Activated CD8-positive, alpha-beta T cell treated with anti-CD3 and anti-CD28 coated beads for 36 hours (primary cell): ENCODE data around the gene OXT. TPM values are rescaled to one million over a fixed set of nuclear protein-coding genes. Genes with fewer than 3 reads are reported as not detected.
"Not testable (repeated sequence)": the region's sequence is repeated elsewhere in the genome, so short reads cannot be mapped to it uniquely, and the experiment has no call there.

Experiments used
- ATAC-seq: fragments of 200-7000 bp; cut with Tn5 transposase; one replicate; pipeline ENCODE4 v1.10.0; 2021; ENCODE audit warnings: mild to moderate bottlenecking, moderate library complexity
- CTCF ChIA-PET: fragments of 350-600 bp; sonication (Branson Sonifier 250); formaldehyde crosslinking; loops from one replicate; lab custom pipeline; 2021; ENCODE audit warnings: antibody characterized with exemption; lab: Charles Lee
- POLR2A ChIA-PET: fragments of 350-600 bp; sonication (Branson Sonifier 250); formaldehyde crosslinking; loops from one replicate; lab custom pipeline; 2021; ENCODE audit warnings: antibody characterized with exemption; lab: Charles Lee
- DNase-seq: peaks from one replicate; pipeline ENCODE4 v3.0.0-alpha.2; 2020
- H3K27ac Mint-ChIP-seq: one replicate; pipeline ENCODE4 v1.8.0; 2021; ENCODE audit warnings: mild to moderate bottlenecking, mixed read lengths
- H3K27me3 Mint-ChIP-seq: one replicate; pipeline ENCODE4 v1.8.0; 2021; ENCODE audit warnings: mixed read lengths
- H3K36me3 Mint-ChIP-seq: one replicate; pipeline ENCODE4 v1.8.0; 2021; ENCODE audit warnings: low read depth, mixed read lengths
- H3K4me1 Mint-ChIP-seq: one replicate; pipeline ENCODE4 v1.8.0; 2021; ENCODE audit warnings: low read depth, mixed read lengths
- H3K4me3 Mint-ChIP-seq: one replicate; pipeline ENCODE4 v1.8.0; 2021; ENCODE audit warnings: mild to moderate bottlenecking, moderate library complexity, mixed read lengths
- H3K9me3 Mint-ChIP-seq: one replicate; pipeline ENCODE4 v1.8.0; 2021; ENCODE audit warnings: mixed read lengths
- intact Hi-C: fragments of 100-400 bp; cut with micrococcal nuclease; formaldehyde crosslinking; loops from one replicate; pipeline ENCODE4 v1.10.0; 2022
- total RNA-seq, 2 experiments: library from RNA; stranded (reverse); gene quantifications; one replicate each; pipeline ENCODE4 v1.2.3, GENCODE V29; 2021
- TF ChIP-seq, protein P1 (sequence below): fragments of 200-600 bp; IDR thresholded peaks from one replicate; pipeline ENCODE4 v1.8.0; 2022; ENCODE audit warnings: antibody characterized with exemption, mild to moderate bottlenecking

OXT gene
- total RNA-seq, 2 experiments from 2014 or later: not detected

GRCh38 chr20:3116341-3116740 lies 44.9 kb downstream of the OXT start:
- TF ChIP-seq, protein P1, sequence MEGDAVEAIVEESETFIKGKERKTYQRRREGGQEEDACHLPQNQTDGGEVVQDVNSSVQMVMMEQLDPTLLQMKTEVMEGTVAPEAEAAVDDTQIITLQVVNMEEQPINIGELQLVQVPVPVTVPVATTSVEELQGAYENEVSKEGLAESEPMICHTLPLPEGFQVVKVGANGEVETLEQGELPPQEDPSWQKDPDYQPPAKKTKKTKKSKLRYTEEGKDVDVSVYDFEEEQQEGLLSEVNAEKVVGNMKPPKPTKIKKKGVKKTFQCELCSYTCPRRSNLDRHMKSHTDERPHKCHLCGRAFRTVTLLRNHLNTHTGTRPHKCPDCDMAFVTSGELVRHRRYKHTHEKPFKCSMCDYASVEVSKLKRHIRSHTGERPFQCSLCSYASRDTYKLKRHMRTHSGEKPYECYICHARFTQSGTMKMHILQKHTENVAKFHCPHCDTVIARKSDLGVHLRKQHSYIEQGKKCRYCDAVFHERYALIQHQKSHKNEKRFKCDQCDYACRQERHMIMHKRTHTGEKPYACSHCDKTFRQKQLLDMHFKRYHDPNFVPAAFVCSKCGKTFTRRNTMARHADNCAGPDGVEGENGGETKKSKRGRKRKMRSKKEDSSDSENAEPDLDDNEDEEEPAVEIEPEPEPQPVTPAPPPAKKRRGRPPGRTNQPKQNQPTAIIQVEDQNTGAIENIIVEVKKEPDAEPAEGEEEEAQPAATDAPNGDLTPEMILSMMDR: no peak
- ATAC-seq (no peak), DNase-seq (no peak)
- Mint-ChIP-seq H3K27me3 (no peaks in the 10 kb centered on the region), H3K4me1 (peaks cover 18% of the 10 kb centered on the region), H3K4me3 (no peak overlapping the region), H3K9me3 (no peaks in the 10 kb centered on the region), H3K36me3 (peaks cover 14% of the 10 kb centered on the region), H3K27ac (no peak overlapping the region)
- POLR2A ChIA-PET: no interaction called here
- CTCF ChIA-PET: interaction anchor here (1.1 to 3.3 kb wide), 6 partner anchors 13 to 94 kb away, joined by 3 to 17 read pairs (median 8); no protein-coding TSS in a partner anchor
- intact Hi-C loops: loop anchor here (5.0 kb wide), 1 partner anchor 69 kb away; the partner anchor contains the start of gene MRPS26

DNA sequence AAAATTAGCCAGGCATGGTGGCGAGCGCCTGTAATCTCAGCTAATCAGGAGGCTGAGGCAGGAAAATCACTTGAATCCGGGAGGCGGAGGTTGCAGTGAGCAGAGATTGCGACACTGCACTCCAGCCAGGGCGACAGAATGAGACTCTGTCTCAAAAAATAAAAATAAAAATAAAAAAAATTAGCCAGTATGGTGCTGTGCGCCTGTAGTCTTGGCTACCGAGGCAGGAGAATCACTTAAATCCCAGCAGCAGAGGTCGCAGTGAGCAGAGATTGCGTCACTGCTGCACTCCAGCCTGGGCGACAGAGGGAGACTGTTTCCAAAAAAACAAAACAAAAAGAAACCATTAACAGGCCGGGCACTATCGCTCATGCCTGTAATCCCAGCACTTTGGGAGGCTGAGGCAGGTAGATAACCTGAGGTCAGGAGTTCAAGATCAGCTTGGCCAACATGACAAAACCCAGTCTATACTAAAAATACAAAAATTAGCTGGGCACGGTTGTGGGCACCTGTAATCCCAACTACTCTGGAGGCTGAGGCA lies 46.5 kb downstream of the OXT start:
- H3K27me3 Mint-ChIP-seq, H3K27ac Mint-ChIP-seq, H3K4me3 Mint-ChIP-seq, H3K9me3 Mint-ChIP-seq: not testable (repeated sequence)
- TF ChIP-seq, protein P1: peak; percentile 59
- ATAC-seq (peak; percentile 74), DNase-seq (peak; percentile 62)
- Mint-ChIP-seq H3K36me3 (peaks cover 29% of the 10 kb centered on the region), H3K4me1 (peaks cover 33% of the 10 kb centered on the region)
- intact Hi-C loops: loop anchor here (5.0 kb wide), 1 partner anchor 71 kb away; the partner anchor contains the start of gene MRPS26
- ChIA-PET POLR2A (interaction anchor here (0.7 kb wide), 1 partner anchor 65 kb away, joined by 3 read pairs; no protein-coding TSS in a partner anchor), CTCF (interaction anchor here (0.7 to 3.3 kb wide), 5 partner anchors 12 to 197 kb away, joined by 3 to 17 read pairs (median 3); no protein-coding TSS in a partner anchor)

DNA sequence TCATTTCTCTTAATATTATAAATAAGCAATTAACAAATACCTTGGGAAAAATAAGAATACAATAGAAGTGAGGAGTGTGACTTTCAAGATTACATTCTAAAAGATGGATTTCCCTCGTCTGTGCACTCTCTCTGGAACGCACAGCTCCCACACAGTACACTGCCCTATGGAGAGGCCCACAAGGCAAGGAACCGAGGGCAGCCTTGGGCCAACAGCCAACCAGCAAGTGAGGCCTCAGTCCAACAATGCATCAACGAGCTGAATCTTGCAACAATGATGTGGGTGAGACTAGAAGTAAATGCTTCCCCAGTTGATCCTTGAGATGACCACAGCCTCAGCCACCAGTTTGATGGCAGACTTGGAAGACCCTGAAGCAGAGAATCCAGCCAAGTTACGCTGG lies 47.6 kb downstream of the OXT start:
- H3K9me3 Mint-ChIP-seq: peaks cover 9% of the 10 kb centered on the region
- peak overlapping the region; percentile 22 for H3K27ac Mint-ChIP-seq
- peaks cover 32% of the 10 kb centered on the region for H3K36me3 Mint-ChIP-seq
- CTCF ChIA-PET: no interaction called here
- TF ChIP-seq, protein P1: no peak
- no peaks in the 10 kb centered on the region for H3K27me3 Mint-ChIP-seq
- no peak overlapping the region for H3K4me3 Mint-ChIP-seq
- intact Hi-C loops: loop anchor here (5.0 kb wide), 1 partner anchor 72 kb away; the partner anchor contains the start of gene MRPS26
- POLR2A ChIA-PET: no interaction called here
- no peak for ATAC-seq
- peaks cover 42% of the 10 kb centered on the region for H3K4me1 Mint-ChIP-seq
- DNase-seq: no peak

GRCh38 chr20:3121271-3121911 lies 50.0 kb downstream of the OXT start:
- POLR2A ChIA-PET: interaction anchor here (1.1 to 1.5 kb wide), 2 partner anchors 28 to 38 kb away, joined by 4 to 6 read pairs; partner anchors contain the start of genes FASTKD5 and UBOX5
- CTCF ChIA-PET: interaction anchor here (0.9 kb wide), 1 partner anchor 14 kb away, joined by 3 read pairs; no protein-coding TSS in a partner anchor
- Mint-ChIP-seq H3K9me3 (peaks cover 17% of the 10 kb centered on the region), H3K27ac (peak overlapping the region; percentile 87), H3K27me3 (no peaks in the 10 kb centered on the region), H3K36me3 (peaks cover 37% of the 10 kb centered on the region), H3K4me1 (peaks cover 38% of the 10 kb centered on the region), H3K4me3 (no peak overlapping the region)
- TF ChIP-seq, protein P1: no peak
- DNase-seq: no peak
- peak; percentile 41 for ATAC-seq
- intact Hi-C loops: no loop called here

Other genes starting within 250 kb of the OXT start
- gene PCED1A, start 231.0 kb upstream of the OXT start, total RNA-seq: 10 to 100 TPM; 33.9 to 34.3 TPM
- gene VPS16, start 230.9 kb upstream of the OXT start, total RNA-seq: 10 to 100 TPM; 34.5 to 38.7 TPM
- gene PTPRA, start 198.1 kb upstream of the OXT start, total RNA-seq: 10 to 100 TPM; 42.0 to 43.1 TPM
- gene GNRH2, start 28.0 kb upstream of the OXT start, total RNA-seq: under 1 TPM; 0.36 to 0.85 TPM
- 10 to 100 TPM; 63.6 to 70.0 TPM for gene MRPS26, start 25.6 kb upstream of the OXT start, total RNA-seq
- not detected for gene AVP, start 13.1 kb downstream of the OXT start, total RNA-seq
- gene FASTKD5, start 88.2 kb downstream of the OXT start, total RNA-seq: 10 to 100 TPM; 17.3 to 18.1 TPM
- gene UBOX5, start 88.2 kb downstream of the OXT start, total RNA-seq: 1 to 10 TPM; 5.0 to 6.9 TPM
- gene LZTS3, start 101.9 kb downstream of the OXT start, total RNA-seq: 1 to 10 TPM; 1.3 to 1.4 TPM
- 10 to 100 TPM; 50.1 to 54.1 TPM for gene DDRGK1, start 133.1 kb downstream of the OXT start, total RNA-seq
- gene ITPA, start 137.9 kb downstream of the OXT start, total RNA-seq: 10 to 100 TPM; 56.3 to 66.9 TPM
- gene SLC4A11, start 167.6 kb downstream of the OXT start, total RNA-seq: 1 to 10 TPM; 1.8 to 2.8 TPM